Measurements from ENCODE around the gene ADAMTS3.

ADAMTS3 gene

DNA sequence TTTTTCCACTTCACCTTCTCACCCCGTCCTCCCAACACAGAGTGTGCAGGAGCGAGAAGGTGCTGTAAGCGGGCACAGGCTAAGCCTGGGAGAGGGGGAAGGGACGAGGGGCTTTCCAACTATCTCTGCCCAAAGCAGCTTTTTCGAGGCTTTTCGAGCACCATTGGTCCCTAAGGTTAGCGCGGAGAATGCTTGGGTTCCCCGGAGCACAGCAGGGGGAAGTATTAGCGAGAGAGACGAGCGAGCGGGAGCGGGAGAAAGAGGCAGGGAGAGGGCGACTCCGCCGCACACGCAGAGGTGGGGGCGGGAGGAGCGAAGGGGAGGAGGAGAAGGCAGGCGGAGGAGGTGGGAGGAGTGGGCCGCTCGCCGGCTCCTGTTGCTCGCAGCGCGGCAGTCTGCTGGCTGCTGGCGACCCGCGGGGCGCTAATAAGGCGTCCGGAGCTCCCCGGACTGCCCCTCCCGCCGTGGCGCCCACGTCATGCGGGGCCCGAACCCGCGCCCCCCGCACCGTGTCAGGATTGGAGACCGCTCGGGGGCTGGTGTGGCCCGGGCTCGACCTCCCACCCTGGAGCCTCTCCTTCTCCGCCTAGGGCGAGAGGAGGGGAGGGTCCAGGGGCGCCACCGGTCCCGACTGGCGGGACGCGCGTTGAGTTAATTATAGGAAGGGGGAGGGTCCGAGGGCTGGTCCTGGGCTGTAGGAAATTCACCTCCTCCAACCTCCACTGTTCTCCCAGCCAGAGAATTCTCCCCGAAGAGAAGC lies at the start of gene ADAMTS3:
ADAMTS3 (minus strand) TSS at position 263 of the 760 bp plus-strand sequence. CDS start 459 bp downstream, outside the sequence.
- no peak for DNase-seq

DNA sequence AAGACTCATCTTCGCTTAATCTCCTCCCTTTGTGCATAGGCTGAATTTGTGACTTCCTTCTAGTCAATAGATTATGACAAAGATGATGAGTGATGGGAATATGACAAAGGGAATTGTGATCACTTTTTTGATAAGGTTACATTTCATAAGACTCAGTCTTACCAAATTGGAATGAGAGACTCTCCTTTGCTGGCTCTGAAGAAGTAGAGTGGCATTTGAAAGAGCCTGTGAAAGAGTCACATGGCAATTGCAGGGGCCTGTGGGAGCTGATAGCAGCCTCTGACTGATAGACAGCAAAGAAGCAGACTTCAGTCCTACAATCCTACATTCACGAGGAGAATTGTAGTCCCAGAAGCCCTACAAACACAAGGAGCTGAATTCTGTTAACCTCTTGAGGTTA lies 44.9 kb upstream of the ADAMTS3 start:
- DNase-seq: no peak

DNA sequence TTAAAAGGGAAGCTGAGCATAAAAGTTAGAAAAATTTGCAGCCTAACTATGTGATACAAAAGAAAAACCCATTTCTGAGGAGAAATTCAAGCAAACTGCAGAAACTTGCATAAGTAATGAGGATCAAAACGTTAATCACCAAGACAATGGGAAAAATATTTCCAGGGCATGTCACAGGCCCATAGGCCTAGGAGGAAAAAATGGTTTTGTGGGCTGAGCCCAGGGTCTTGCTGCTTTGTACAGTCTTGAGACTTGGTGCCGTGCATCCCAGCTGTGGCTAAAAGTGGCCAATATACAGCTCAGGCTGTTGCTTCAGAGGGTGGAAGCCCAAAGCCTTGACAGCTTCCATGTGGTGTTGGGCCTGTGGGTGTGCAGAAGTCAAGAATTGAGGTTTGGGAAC lies 37.7 kb upstream of the ADAMTS3 start:
- no peak for DNase-seq

DNA sequence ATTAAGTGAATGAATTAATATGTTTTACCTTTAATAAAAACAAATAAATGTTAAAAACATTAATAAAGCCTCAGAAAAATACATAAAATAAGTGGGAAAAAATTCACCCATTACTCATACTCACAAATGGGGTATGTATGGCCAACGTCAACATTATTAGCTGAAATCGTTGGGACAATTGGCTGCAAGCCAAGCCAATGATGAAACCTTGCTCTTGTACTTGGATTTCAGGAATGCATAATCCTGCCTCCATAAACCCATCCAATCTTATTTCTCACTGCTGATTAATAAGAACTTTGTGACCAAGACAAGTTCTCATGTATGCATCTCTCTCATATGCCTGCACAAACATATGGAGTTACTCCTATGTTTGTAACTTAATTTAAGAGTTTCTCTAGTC lies 35.3 kb upstream of the ADAMTS3 start:
- no peak for DNase-seq

DNA sequence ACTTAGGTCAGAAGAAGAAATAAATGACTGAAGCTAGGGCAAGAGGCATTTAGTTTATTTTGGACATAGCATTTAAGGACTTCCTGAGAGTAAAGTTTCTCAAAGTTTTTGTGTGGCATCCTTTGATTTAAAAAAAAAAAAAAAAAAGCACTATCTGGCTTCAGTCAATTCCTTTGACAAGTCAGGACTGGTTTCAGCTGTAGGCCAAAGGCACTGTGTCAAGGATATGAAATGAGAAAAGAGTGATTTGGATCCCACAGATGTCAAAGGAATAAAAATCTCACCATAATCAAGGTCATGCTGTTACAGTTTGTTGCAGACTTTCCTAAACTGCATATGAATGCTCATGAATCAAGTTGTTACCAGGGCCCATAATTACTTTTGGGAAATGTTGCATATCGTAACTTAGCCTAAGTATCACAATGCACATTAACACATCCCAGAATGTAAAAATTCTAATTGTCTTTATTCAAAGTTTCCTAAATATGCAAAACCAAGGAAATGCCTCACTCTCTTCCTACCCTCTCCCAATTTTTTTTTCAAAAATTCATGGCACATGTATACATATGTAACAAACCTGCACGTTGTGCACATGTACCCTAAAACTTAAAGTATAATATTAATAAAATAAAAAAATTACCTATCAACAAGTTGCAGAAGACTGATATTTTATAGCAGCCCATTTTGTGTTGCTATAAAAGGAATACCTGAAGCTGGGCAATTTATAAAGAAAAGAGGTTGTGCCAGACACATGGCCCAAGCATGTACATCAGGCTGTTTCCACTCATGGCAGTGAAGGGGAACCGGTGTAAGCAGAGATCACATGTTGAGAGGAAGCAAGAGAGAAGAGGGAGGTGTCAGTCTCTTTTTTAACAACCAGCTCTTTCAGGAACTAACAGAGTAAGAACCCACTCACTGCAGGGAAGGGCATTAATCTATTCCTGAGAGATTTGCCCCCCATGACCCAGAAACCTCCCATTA lies 33.7 kb upstream of the ADAMTS3 start:
- DNase-seq: no peak

DNA sequence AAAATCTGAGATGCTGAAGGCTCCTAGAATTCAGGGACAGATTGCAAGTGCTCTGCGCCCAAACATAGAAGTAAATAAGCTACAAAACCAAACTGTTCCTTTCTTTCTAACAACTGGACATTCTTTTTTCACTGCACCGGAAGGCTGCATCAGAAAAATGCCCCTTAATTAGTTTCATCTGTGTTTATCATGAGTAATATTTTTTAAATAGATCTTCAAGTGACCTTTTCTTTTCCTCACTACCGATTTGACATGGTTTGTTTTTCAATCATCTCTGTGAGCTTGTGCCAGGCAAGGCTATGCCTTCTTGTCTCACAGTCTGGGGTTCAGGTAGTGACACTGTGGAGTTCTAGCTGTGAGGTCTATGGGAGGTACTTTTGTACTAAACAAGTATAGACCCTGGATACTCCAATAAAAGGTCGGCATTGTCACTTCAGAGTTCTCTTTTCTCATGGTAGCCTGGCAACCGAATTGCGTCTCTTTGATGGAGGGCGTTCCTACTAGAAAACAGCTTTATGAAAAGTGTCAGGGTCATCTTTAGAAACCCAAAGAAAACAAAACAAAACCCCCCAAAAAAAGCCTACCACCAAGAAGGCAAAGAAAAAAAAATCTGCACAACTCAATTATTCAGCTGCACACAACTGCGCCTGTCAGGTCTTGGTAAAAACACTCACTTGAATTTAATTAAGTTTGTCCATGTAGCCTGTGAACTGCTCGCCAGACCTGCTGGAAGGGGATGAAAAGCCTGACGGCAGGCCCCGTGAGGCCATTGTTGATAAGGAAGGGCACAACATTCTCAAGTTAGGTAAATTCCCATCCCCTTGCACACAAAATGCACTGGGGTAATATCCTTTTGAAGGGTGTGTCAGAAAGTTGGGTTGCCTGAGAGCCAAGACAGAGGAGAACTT lies 22.8 kb upstream of the ADAMTS3 start:
- DNase-seq: no peak

DNA sequence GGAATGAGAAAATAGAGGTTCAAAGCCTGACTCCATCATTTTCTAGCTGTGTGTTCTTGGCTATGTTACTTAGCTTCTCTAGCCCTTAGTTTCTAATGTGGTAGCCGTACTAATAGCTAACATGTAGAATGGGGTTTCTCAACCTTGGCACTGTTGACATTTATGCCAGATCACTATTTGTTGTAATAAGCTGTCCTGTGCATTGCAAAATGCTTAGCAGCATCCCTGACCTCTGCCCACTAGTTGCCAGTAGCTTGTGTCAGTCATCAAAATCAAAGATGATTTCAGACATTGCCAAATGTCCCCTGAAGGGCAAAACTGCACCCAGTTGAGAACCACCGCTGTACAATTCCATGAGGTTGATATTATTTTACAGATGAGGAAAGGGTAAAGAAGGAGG lies 18.3 kb upstream of the ADAMTS3 start:
- no peak for DNase-seq

DNA sequence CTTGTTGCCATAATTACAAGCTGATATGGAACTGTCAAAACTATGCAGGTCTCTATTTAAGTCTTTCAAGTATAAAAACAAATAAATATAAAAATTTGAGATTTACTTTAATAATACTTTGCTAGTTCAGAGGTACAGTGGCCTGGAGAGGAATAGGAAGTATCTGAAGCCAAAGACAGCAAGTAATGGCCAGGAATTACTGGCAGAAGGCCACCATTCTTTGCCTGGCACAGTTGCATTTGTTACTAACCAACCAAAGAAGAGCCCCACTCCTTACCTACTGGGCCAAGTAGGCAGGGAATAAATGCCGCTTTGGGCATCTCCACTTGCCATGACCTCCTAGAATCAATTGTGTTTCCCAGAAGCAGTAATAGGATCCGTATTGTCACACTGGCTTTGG lies 13.8 kb upstream of the ADAMTS3 start:
- DNase-seq: no peak

DNA sequence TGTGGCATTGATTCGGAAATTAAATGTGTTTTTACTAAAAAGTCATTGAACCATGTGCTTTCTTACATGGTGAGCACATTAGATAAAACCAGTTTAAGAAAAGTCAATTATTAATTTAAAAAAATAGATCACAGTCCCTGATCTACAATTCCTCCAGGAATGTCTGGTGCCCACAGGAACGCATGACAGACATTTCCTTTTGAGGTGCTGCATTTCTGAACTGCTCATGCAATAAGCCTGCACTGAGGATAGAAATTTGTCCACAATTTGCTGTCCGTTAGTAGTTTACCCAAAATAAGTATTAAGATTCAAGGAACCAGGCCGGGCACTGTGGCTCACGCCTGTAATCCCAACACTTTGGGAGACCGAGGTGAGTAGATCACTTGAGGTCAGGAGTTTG lies 8.2 kb upstream of the ADAMTS3 start:
- DNase-seq: no peak

DNA sequence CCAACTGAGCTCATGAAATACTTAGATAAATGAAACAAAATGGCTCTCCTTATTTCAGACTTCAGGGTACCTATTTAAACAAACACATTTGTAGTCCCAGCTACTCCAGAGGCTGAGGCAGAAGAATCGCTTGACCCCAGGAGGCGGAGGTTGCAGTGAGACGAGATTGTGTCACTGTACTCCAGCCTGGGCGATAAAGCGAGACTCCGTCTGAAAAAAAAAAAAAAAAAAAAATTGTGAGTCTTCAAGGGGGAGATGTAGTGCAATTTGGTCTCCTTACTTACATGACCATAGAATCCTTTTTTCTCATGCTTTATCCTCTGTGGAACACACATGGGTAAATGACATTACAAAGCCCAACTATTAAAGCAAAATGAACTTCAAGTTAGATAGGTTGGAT lies 2.3 kb upstream of the ADAMTS3 start:
- DNase-seq: no peak

DNA sequence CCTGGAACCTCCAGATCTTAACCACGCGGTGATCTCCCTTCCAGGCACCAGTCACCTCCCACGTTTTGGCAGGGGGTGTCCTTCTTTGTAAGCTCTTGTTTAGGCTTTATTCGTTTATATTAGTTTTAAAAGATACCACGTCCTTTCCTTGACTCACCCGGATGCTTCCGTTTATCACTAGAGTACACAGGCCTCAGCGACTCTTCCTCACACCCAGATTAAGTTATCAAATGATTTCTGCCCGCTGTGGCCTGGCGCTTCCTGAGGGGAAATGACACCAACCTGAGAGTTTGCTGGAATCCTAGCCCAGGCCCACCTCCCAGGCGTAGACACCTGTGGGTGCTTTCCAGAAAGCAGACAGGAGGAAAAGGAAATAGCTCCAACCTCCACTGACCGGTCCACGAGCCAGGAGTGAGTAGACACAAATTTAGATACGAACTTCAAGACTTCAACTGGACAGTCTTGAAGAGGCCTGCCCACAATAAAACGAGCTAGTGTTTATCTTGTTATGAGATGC lies 756 bp upstream of the ADAMTS3 start:
- no peak for DNase-seq

DNA sequence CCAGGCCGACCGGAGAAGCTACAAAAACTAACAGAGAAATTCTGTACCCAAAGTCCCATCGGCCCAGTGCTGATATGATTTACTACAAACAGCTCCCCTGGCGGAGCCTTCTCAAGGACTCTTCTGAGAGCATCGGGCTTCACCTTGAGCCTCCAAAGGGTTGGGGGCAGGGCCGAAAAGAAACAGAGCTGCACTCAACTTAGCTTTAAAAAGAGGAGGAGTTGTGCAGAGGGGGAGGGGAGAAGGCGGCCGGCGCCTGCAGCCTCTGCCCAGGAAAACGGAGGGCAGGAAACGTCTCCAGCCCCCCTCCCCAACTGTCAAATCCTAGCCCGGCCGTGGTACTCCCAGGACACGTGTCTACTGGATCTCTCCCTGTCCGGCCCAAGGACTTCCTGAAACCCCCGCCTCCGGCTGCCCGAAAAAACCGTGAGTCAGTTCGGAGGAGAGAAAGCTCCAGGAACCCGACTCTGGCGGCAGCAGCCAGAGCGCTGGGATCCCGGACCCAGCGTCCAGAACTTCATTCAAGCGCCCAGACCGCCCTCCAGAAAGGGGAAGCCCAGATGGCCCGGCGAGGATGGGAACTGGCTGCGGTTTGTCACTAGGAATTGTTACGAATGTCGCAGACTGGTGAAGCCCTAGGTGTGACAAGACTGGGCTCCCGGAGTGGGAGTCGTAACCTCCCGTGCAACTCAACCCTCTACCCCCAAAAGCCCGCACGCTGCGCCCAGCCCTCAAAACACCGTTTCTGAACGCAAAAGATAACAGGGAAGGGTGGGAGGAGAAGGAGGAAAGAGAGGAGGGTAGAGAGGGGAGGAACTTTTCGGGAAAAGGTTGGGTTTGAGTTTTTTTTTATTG lies 973 bp downstream of the ADAMTS3 start:
- DNase-seq: peak; percentile 41

DNA sequence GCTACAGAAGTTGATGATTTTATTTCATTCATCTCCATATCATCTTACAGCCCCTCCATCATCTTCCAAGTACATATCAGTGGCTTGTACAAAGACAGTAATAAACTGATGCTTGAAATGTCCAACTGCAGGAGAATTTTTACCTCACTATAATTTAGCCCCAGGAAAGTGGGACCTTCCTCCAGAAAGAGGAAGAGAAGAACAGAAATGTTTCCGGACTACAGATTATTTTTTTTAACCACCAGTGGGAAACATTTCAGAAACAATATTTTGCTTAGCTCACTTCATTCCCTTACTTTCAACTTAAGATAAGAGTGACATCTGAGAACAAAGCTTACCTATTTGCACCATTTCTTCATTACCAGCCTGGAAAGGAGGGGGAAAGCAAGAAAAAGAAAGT lies 2.0 kb downstream of the ADAMTS3 start:
- DNase-seq: no peak

DNA sequence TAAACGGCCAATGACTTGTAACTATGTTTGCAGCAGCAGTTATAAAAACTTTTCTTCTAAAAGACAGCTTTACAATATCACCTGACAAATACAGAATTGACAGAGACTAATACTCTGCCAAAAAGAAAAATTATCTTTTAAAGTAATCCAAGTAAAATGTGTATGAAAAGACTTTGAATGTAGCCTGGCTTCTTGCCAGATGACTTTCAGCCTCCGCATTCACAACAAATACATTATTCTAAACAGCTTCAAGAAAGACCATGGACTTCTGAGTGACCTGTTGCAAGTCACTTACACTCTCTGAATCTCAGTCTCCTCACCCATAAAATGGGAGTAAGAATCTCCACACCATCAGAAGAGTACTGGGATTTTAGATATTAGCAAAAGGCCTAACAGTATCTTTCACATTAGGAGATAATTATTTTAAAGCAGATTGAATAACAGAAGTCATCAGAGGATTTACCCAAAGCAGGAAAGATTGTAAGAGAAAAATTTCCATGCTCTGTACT lies 2.5 kb downstream of the ADAMTS3 start:
- DNase-seq: no peak

DNA sequence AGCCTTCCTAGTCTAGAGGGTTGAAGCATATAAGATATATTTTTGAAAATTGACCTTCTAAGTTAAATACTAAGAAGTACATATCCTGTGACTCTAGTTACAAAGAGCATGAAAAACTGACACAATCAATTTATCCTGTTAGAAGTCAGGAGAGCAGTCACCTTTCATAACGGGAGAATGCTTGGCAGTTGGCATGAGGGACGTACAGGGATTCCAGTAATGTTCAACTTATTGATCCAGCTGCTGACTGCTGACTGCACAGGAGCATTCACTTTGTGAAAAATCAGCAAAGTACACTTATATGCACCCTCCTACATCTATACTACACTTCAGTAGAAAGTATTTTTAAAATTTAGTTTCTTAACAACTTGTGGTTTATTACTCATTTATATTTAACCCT lies 4.2 kb downstream of the ADAMTS3 start:
- no peak for DNase-seq

DNA sequence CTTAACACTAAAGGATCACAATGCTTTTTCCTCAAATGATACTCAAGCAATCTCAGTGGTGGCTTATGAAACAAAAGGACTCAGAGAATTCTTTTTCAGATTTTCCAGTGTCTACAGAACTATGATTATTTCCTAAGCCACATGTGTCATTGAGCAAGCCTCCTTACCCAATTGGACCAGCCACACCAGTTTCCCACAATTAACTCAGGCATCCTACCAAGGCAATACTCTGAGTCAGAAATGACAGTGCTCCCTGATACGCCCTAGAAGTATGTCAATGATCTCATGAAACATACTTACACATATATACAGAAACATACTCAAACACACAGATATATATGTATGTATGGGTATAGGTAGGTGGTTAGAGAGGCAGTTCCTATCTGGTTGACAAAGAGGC lies 4.8 kb downstream of the ADAMTS3 start:
- DNase-seq: no peak

DNA sequence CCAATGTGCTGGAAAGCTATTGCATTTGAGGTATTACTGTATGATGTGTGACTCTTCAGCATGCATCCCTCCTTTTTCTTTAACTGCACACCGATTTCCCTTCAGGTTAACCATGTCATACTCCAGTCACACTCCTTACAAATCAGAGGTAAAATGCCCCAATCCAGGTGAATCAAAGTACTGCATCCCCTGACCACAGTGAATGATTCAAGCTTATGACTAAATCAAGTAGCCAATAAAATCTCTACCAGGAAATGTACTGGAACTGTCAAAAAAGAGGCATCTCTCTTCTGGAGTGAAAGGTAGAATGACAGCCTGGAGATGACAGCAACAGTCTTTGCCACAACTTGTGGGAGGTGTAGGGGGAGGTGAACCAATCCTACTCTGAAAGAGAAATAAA lies 10.4 kb downstream of the ADAMTS3 start:
- DNase-seq: no peak

DNA sequence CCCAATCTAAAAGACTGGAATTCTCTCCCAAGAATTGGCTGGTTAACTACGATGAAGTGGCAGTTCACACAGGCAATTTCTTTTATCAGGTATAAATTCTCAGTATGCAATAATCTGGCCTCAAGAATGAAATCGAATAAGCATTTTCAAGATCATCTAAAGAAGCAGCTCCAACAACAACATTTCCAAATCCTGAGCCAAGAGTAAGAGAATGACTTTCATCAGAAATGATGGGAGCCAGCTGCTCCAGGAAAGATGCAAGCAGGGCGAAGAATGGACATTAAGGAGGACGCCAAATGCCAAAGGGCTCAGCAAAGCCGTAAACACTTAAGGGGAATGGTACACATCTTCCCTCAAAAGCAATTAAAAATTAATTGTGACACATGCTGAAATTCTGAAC lies 12.0 kb downstream of the ADAMTS3 start:
- no peak for DNase-seq

DNA sequence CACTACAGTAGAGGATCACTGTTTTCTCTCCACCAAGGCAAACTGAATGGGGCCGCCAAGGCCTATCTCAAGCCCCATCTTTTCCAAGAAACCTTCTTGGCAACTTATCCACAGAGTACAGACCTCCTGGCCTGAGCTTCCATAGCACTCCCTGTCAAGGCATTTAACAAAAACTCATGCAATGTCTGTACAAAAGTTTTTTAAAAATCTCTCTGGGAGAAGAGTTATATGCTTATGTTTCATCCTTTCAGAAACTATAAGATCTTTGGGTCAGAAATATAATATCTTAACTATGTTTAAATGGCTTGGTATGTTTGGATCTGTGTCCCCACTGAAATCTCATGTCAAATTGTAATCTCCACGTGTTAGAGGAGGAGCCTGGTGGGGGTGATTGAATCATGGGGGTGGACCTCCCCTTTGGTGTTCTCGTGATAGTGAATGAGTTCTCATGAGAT lies 13.6 kb downstream of the ADAMTS3 start:
- no peak for DNase-seq

DNA sequence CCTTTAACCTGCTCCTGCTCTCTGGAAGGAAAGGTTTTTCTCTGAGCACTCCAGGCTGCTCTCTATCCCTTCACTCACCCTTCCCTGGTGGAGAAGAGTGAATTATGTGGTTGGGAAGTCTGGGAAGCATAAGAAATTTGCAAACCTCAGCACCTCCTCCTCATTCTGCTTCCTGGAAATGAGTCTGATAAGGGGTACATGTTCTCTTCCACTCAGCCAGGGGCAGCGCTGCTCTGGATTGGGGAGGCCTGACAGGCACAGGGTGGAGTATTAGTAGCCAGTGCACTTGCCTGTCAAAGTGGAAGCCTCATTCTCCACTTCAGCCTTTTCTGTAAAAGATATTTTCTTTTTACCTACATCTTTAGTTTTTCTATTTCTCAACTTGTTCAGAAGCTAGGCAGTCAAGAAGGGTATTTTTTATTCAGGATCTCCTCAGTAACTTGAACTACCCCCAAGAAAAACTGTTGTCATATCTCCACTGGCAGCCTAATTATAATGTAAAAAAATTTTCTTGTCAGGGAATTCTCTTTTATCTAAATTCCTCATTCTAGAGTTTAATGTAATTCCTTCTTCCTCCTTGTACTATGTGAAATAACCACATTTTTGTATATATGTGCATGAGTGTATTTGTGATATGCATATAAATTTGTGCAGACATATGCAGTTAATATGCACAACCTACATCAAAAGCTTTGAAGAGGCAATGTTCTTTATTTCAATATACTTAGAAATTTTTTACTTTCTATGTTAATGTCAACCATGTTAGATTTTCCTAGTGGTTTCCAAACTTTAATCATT lies 15.3 kb downstream of the ADAMTS3 start:
- no peak for DNase-seq

DNA sequence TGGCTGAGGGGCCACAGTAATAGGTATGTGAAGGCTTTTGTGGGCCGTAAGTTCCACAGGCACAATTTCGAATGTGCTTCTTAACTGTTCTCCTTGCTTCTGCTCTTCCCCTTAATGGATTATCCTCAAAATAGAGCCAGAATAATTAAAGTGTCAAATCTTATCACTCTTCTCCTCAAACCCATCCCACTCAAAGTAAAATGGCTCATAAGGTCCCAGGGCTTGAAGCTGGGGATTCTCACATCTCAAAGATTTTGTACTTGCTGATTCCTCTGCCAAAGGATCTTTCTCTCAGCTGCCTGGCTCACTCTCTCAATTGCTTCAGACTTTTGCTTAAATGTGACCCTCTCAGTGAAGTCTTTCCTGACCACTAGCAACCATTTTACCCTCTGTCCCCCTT lies 16.6 kb downstream of the ADAMTS3 start:
- DNase-seq: no peak
